NCI-H446 treated with DMSO at 0.1 percent for 48 hours (cell line): ENCODE data around the gene PDS5A.
"Not testable (repeated sequence)": the region's sequence is repeated elsewhere in the genome, so short reads cannot be mapped to it uniquely, and the experiment has no call there.

Experiments
- DNase-seq: peaks from one replicate; lab custom pipeline; 2025; lab: John Stamatoyannopoulos, UW

The PDS5A gene

GRCh38 chr4:39970671-39971640 is 6.8 kb downstream of the PDS5A start:
- no peak for DNase-seq

- DNase-seq: no peak
Measured at GRCh38 chr4:39963656-39964055, 14.1 kb downstream of the PDS5A start.

- DNase-seq: no peak
Measured at GRCh38 chr4:39961311-39961877, 16.3 kb downstream of the PDS5A start.

- no peak for DNase-seq
Measured at GRCh38 chr4:39950861-39951481, 26.7 kb downstream of the PDS5A start.

DNA sequence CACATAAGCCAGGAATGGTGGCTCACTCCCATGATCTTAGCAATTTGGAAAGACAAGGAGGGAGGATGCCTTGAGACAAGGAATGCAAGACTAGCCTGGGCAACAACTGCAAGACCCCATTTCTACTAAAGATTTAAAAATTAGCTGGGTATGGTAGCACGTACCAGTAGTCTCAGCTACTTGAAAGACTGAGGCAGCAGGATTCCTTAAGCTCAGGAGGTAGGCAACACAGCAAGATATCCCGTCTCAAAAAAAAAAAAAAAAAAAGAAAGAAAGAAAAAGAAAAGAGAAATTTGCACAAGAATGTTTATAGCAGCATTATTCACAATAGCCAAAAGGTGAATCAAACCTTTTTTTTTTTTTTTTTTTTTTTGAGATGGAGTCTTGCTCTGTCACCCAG is 29.7 kb downstream of the PDS5A start:
- DNase-seq: no peak

DNA sequence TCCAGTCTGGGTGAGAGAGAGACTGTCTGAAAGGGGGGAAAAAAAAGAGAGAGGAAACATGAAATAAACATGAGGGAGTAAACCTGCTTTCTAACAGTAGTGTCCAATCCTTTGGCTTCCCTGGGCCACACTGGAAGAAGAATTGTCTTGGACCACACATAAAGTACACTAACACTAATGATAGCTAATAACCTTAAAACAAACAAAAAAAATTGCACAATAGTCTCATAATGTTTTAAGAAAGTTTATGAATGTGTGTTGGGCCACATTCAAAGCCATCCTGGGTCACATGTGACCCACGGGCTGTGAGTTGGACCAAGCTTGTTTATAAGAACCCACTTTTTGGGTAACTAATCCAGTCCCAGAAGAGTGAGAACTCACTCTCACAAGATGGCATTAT is 30.3 kb downstream of the PDS5A start:
- DNase-seq: no peak

DNA sequence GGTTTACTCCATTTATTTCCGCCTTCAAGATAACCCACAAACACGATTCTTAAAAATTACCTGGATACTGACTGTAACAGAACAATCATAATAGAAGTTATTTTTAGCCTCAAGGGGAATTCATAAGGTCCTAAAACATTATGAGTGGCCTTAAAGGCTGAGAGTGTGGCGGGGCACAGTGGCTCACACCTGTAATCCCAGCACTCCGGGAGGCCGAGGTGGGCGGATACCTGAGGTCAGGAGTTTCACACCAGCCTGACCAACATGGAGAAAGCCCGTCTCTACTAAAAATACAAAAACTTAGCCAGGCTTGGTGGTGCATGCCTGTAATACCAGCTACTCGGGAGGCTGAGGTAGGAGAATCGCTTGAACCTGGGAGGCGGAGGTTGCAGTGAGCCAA is 33.5 kb downstream of the PDS5A start:
- DNase-seq: not testable (repeated sequence)

GRCh38 chr4:39942507-39942906 is 35.2 kb downstream of the PDS5A start:
- no peak for DNase-seq

- no peak for DNase-seq
Measured at GRCh38 chr4:39941682-39942217, 36.0 kb downstream of the PDS5A start.

DNA sequence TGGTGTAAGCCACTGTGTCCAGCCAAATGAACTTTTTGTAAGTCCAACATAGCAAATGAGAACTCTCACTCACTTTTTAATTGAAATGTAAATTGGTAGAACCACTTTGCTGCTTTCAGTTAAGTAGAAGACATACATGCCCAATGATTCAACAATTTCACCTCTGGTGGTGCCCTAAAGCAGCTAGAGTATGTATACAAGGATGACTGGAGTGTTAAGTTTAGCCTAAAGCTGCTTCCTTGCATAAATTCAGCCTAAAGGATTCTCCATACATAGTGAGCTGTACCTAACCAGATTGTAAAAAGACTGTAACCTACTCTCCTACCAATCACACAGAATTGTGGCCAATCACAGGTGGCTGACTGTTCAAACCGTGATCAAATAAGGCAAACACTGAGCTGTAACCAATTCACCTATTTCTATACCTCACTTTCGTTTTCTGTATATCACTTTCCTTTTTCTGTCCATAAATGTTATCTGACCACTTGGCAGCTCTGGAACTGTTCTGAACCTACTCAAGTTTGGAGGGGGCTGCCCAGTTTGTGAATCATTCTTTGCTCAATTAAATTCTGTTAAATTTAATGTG is 39.9 kb downstream of the PDS5A start:
- DNase-seq: no peak

GRCh38 chr4:39936565-39937418 is 40.9 kb downstream of the PDS5A start:
- no peak for DNase-seq

GRCh38 chr4:39933671-39934590 is 43.8 kb downstream of the PDS5A start:
- DNase-seq: no peak

DNA sequence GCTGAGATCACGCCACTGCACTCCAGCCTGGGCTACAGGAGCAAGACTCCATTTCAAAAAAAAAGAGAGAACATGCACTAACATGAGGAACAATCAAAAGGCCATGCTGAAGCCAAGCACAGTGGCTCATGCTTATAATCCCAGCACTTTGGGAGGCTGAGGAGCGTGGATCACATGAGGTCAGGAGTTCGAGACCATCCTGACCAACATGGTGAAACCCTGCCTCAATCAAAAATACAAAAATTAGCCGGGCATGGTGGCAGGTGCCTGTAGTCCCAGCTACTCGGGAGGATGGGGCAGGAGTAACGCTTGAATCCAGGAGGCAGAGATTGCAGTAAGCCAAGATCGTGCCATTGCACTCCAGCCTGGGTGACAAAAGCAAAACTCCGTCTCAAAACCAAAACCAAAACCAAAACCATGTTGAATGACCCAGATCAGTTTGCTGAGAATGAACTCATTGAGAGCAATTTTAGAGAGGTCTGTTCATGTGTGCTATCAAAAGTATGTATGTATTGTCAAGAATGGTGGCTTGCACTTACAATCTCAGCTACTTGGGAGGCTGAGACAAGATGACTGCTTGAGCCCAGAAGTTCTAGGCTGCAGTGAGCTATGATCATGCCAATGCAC is 44.8 kb downstream of the PDS5A start:
- no peak for DNase-seq

DNA sequence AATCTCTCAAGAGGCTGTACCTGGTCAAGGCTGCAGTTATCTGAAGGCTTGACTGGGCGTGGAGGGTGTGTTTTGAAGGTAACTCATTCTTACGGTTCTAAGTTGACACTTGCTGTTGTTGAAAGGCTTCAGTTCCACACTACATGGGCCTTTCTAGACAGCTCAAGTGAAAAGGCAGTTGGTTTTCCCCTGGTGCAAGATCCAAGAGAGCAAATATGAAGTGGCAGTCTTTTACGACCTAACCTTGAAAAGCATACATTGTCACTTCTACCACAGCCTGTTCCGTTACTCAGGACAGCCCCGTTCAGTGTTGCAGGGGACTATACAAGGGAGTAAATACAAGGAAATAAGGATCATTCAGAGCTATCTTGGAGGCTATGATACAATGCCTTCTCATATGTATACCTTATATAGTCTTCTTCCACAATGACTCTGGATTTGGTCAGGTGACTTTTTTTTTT is 46.2 kb downstream of the PDS5A start:
- DNase-seq: no peak

DNA sequence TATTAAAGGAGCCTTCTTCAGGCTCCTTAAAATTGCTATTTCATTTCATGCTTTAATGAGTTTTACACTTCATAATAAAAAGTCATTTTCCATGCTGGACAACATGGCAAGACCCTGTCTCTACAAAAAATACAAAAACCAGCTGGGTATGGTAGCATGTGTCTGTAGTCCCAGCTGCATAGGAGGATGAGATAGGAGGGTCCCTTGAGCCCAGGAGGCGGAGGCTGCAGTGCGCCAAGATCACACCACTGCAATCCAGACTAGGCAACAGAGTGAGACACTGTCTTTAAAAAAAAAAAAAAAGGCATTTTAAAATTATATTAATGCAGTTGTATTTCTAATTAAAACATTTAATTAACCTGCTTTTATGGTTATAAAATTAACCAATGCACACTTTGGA is 49.2 kb downstream of the PDS5A start:
- no peak for DNase-seq

DNA sequence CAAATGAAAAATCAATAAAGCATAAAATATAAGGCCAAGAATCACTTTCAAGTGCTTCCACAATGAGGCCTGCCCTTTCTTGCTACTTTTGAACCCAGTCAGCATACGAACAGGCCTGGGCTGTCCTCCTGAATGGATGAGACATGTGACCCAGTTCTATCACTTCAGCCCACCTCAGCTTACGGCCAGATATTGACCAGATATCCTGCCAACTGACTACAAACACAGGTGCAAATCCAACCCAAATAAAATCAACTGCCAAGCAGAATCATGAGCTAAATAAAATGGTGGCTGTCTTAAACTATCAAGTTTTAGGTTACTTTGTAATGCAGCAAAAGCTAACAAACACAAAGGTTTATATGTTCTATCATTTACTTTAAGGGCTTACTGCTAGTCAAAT is 53.7 kb downstream of the PDS5A start:
- no peak for DNase-seq

- DNase-seq: no peak
Measured at GRCh38 chr4:39922399-39922798, 55.3 kb downstream of the PDS5A start.

DNA sequence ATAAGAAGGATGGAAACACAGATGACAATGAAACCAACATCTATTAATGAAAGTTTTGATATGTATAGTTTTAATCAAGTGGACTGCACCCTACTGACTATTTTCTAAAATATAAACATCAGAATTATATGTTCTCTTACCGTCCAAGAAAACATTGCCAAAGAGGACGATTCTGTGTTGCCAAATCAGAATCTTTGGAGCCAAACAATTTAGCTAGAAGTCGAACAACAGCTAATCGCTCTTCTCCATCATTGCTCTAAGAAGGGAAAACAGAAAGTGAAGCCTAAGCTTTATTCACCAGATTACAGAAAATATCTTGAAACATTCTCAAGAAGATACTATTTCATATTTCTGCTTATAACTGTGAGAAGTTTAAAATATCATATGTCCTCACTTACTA is 64.2 kb downstream of the PDS5A start:
- no peak for DNase-seq

GRCh38 chr4:39910064-39910463 is 67.6 kb downstream of the PDS5A start:
- DNase-seq: no peak

DNA sequence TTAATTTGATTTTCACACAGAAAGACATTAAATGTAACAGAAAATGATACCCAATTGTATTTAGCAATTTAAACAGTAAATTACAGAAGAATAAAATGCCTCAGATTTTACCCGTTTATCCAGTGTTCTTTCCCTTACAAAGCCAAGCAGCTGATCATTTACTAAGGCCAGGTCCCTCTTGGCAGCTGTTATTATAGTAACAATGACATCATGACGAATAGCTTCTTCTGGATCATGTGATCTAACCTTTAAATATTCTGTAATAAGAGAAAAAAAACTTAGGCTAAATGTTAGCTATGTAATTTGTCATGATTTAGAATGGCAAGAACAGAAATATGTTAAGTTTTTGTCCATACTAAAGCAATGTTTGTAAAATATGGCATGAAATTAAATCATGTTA is 69.4 kb downstream of the PDS5A start:
- no peak for DNase-seq
